Trophoblast cell (in vitro differentiated cells and primary cell): ENCODE data around the gene ITGA4.

Source experiments
- DNase-seq, 2 donors: peaks; one replicate each; pipeline ENCODE4 v3.0.0-alpha.2; 2016
- H2AFZ ChIP-seq: 2 replicates; pipeline ENCODE4 v1.6.1; 2013; ENCODE audit warnings: low read length, moderate library complexity, mild to moderate bottlenecking; ENCODE audit not compliant: insufficient read depth, poor library complexity
- H2AK5ac ChIP-seq: 2 replicates; pipeline ENCODE4 v1.6.1; 2013; ENCODE audit warnings: mild to moderate bottlenecking, low read length
- H2BK120ac ChIP-seq: 2 replicates; pipeline ENCODE4 v1.6.1; 2013; ENCODE audit warnings: low read length, mild to moderate bottlenecking, moderate library complexity; ENCODE audit not compliant: insufficient read depth, poor library complexity
- H2BK12ac ChIP-seq: 2 replicates; pipeline ENCODE4 v1.6.1; 2013; ENCODE audit warnings: mild to moderate bottlenecking, low read length, moderate library complexity
- H2BK5ac ChIP-seq: 2 replicates; pipeline ENCODE4 v1.6.1; 2013; ENCODE audit warnings: low read length, low read depth, moderate library complexity, mild to moderate bottlenecking; ENCODE audit not compliant: poor library complexity
- H3K14ac ChIP-seq: 2 replicates; pipeline ENCODE4 v1.6.1; 2013; ENCODE audit warnings: mild to moderate bottlenecking, low read length
- H3K18ac ChIP-seq: 2 replicates; pipeline ENCODE4 v1.6.1; 2013; ENCODE audit warnings: mild to moderate bottlenecking, low read length
- H3K23ac ChIP-seq: 2 replicates; pipeline ENCODE4 v1.6.1; 2013; ENCODE audit warnings: low read length
- H3K27ac ChIP-seq: 2 replicates; pipeline ENCODE4 v1.5.1; 2013; ENCODE audit warnings: low read depth, mild to moderate bottlenecking, inconsistent platforms, low read length, moderate library complexity
- H3K27me3 ChIP-seq: 2 replicates; pipeline ENCODE4 v1.6.1; 2013; ENCODE audit warnings: inconsistent platforms, mild to moderate bottlenecking, low read length, moderate library complexity; ENCODE audit not compliant: insufficient read depth
- H3K36me3 ChIP-seq, 2 experiments: 1 replicate in 1 of 2; 2 replicates in 1 of 2; pipeline ENCODE4 v1.6.1; 2013; ENCODE audit warnings: low read length in 2 of 2, mild to moderate bottlenecking in 2 of 2, moderate library complexity in 1 of 2; ENCODE audit not compliant: insufficient read depth in 2 of 2, control insufficient read depth in 1 of 2
- H3K4ac ChIP-seq: 2 replicates; pipeline ENCODE4 v1.6.1; 2013; ENCODE audit warnings: low read depth, mild to moderate bottlenecking, low read length, moderate library complexity
- H3K4me1 ChIP-seq, 2 experiments: 1 replicate in 1 of 2; 2 replicates in 1 of 2; pipeline ENCODE4 v1.6.1; 2013; ENCODE audit warnings: low read length in 2 of 2, mild to moderate bottlenecking in 2 of 2, moderate library complexity in 1 of 2; ENCODE audit not compliant: insufficient read depth in 2 of 2, control insufficient read depth in 1 of 2
- H3K4me2 ChIP-seq: 2 replicates; pipeline ENCODE4 v1.6.1; 2013; ENCODE audit warnings: inconsistent platforms, mild to moderate bottlenecking, low read length, moderate library complexity
- H3K4me3 ChIP-seq: 2 replicates; pipeline ENCODE4 v1.5.1; 2013; ENCODE audit warnings: mild to moderate bottlenecking, low read depth, low read length, inconsistent platforms
- H3K79me1 ChIP-seq: one replicate; pipeline ENCODE4 v1.6.1; 2013; ENCODE audit warnings: low read length
- H3K79me2 ChIP-seq: 2 replicates; pipeline ENCODE4 v1.6.1; 2013; ENCODE audit warnings: low read length, mild to moderate bottlenecking; ENCODE audit not compliant: control insufficient read depth, insufficient read depth, poor library complexity
- H3K9ac ChIP-seq: 2 replicates; pipeline ENCODE4 v1.6.1; 2013; ENCODE audit warnings: mild to moderate bottlenecking, low read length
- H3K9me3 ChIP-seq: 2 replicates; pipeline ENCODE4 v1.6.1; 2013; ENCODE audit warnings: low read depth, mild to moderate bottlenecking, control low read depth, inconsistent platforms, low read length; ENCODE audit not compliant: insufficient read depth
- H4K12ac ChIP-seq: 2 replicates; pipeline ENCODE4 v1.6.1; 2013; ENCODE audit warnings: low read depth, mild to moderate bottlenecking, low read length, moderate library complexity
- H4K8ac ChIP-seq: 2 replicates; pipeline ENCODE4 v1.6.1; 2013; ENCODE audit warnings: low read depth, mild to moderate bottlenecking, low read length, moderate library complexity
- H4K91ac ChIP-seq: one replicate; pipeline ENCODE4 v1.6.1; 2013; ENCODE audit warnings: low read depth, mild to moderate bottlenecking, low read length, moderate library complexity
- WGBS: extraction: QIAGEN DNeasy Blood & Tissue Kit; methylation state at CpG from one replicate; pipeline ENCODE4 v1.1.7; 2013; ENCODE audit warnings: missing lambda C conversion rate; ENCODE audit not compliant: insufficient read length, insufficient coverage; ENCODE audit errors: extremely low coverage; 5-methylcytosine and 5-hydroxymethylcytosine counted together

ITGA4 gene

GRCh38 chr2:181430406-181431118 lies 26.6 kb upstream of the ITGA4 start:
- no peak overlapping the region for H3K14ac ChIP-seq
- DNase-seq = peak in 1 of 2 donors; percentile 17
- no peak overlapping the region for H2AFZ ChIP-seq
- H2BK12ac ChIP-seq = no peak overlapping the region
- no peaks in the 10 kb centered on the region for H3K9me3 ChIP-seq
- no peak overlapping the region for H3K23ac ChIP-seq
- no peak overlapping the region for H3K27ac ChIP-seq
- WGBS = no CpG with 5 or more reads among the region's 3 CpGs
- no peaks in the 10 kb centered on the region for H3K79me1 ChIP-seq
- H3K4ac ChIP-seq = no peak overlapping the region
- no peaks in the 10 kb centered on the region for H3K79me2 ChIP-seq
- H3K4me2 ChIP-seq = no peak overlapping the region
- no peak overlapping the region for H2BK120ac ChIP-seq
- H4K8ac ChIP-seq = no peak overlapping the region
- no peak overlapping the region for H3K4me3 ChIP-seq
- H3K18ac ChIP-seq = no peak overlapping the region
- H3K4me1 ChIP-seq = no peaks in the 10 kb centered on the region
- H4K91ac ChIP-seq = no peak overlapping the region
- no peak overlapping the region for H4K12ac ChIP-seq
- no peak overlapping the region for H2BK5ac ChIP-seq
- H3K36me3 ChIP-seq = no peaks in the 10 kb centered on the region
- H2AK5ac ChIP-seq = no peak overlapping the region
- H3K27me3 ChIP-seq = no peaks in the 10 kb centered on the region
- H3K9ac ChIP-seq = no peak overlapping the region

DNA sequence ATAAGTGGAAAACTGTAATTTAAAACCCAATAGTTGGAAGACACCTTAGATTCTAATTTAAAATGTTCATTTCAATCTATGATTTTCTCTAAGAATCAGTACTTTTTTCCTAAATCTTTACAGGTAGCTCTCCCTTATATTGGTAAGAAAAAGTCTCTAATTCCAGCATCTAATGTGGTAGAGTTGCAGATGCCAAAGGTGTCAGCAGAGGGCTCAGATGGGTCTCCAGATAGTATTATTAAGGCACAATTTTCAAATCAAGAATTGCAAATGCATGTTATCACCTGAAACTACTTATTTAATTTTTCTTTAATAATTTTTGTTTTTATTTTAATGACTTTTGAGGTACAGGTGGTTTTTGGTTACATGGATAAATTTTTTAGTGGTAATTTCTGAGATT lies 25.5 kb upstream of the ITGA4 start:
- Histone ChIP-seq H3K9me3 (no peaks in the 10 kb centered on the region), H3K4ac (no peak overlapping the region), H2BK5ac (no peak overlapping the region), H4K8ac (no peak overlapping the region), H4K12ac (no peak overlapping the region), H2AFZ (no peak overlapping the region), H3K79me2 (no peaks in the 10 kb centered on the region), H2BK12ac (no peak overlapping the region), H2BK120ac (no peak overlapping the region), H4K91ac (no peak overlapping the region), H3K9ac (no peak overlapping the region), H3K4me1 (no peaks in the 10 kb centered on the region), H3K4me3 (no peak overlapping the region), H3K79me1 (no peaks in the 10 kb centered on the region), H3K27me3 (no peaks in the 10 kb centered on the region), H3K23ac (no peak overlapping the region), H3K4me2 (no peak overlapping the region), H3K14ac (no peak overlapping the region), H2AK5ac (no peak overlapping the region), H3K27ac (no peak overlapping the region), H3K18ac (no peak overlapping the region), H3K36me3 (no peaks in the 10 kb centered on the region)
- no peak for DNase-seq

- no peak overlapping the region for H3K23ac ChIP-seq
- H3K79me1 ChIP-seq = no peaks in the 10 kb centered on the region
- H4K12ac ChIP-seq = no peak overlapping the region
- no peak overlapping the region for H3K4me2 ChIP-seq
- H3K36me3 ChIP-seq = no peaks in the 10 kb centered on the region
- H2AK5ac ChIP-seq = no peak overlapping the region
- no peaks in the 10 kb centered on the region for H3K9me3 ChIP-seq
- no peak overlapping the region for H3K27ac ChIP-seq
- no peaks in the 10 kb centered on the region for H3K4me1 ChIP-seq
- no CpG with 5 or more reads among the region's 1 CpG for WGBS
- no peak overlapping the region for H2BK5ac ChIP-seq
- DNase-seq = no peak
- no peak overlapping the region for H4K8ac ChIP-seq
- no peak overlapping the region for H3K4ac ChIP-seq
- H3K18ac ChIP-seq = no peak overlapping the region
- H3K9ac ChIP-seq = no peak overlapping the region
- no peak overlapping the region for H2BK12ac ChIP-seq
- H4K91ac ChIP-seq = no peak overlapping the region
- no peak overlapping the region for H2BK120ac ChIP-seq
- no peaks in the 10 kb centered on the region for H3K79me2 ChIP-seq
- no peak overlapping the region for H2AFZ ChIP-seq
- no peaks in the 10 kb centered on the region for H3K27me3 ChIP-seq
- no peak overlapping the region for H3K4me3 ChIP-seq
- no peak overlapping the region for H3K14ac ChIP-seq
Measured at GRCh38 chr2:181438261-181438660, 18.9 kb upstream of the ITGA4 start.

GRCh38 chr2:181440344-181440743 lies 16.8 kb upstream of the ITGA4 start:
- no peaks in the 10 kb centered on the region for H3K36me3 ChIP-seq
- no peak overlapping the region for H3K18ac ChIP-seq
- no peaks in the 10 kb centered on the region for H3K4me1 ChIP-seq
- no peak overlapping the region for H3K14ac ChIP-seq
- no peak overlapping the region for H3K4me3 ChIP-seq
- no peak overlapping the region for H2BK120ac ChIP-seq
- no peaks in the 10 kb centered on the region for H3K27me3 ChIP-seq
- H3K79me1 ChIP-seq = no peaks in the 10 kb centered on the region
- no CpG with 5 or more reads among the region's 2 CpGs for WGBS
- H4K12ac ChIP-seq = no peak overlapping the region
- H3K23ac ChIP-seq = no peak overlapping the region
- H4K8ac ChIP-seq = no peak overlapping the region
- H3K9ac ChIP-seq = no peak overlapping the region
- H4K91ac ChIP-seq = no peak overlapping the region
- no peak overlapping the region for H3K4me2 ChIP-seq
- H2AFZ ChIP-seq = no peak overlapping the region
- H3K79me2 ChIP-seq = no peaks in the 10 kb centered on the region
- H3K27ac ChIP-seq = no peak overlapping the region
- no peak overlapping the region for H3K4ac ChIP-seq
- no peak overlapping the region for H2AK5ac ChIP-seq
- no peak overlapping the region for H2BK12ac ChIP-seq
- no peaks in the 10 kb centered on the region for H3K9me3 ChIP-seq
- DNase-seq = no peak
- no peak overlapping the region for H2BK5ac ChIP-seq
